Osteocyte (in vitro differentiated cells): ENCODE measurements around the gene CNPY4. TPM values are rescaled to one million over a fixed set of nuclear protein-coding genes. Genes with fewer than 3 reads are reported as not detected.
A peak's percentile ranks its signal among the peaks of the same experiment; 100 is the strongest.

Source experiments
- DNase-seq: peaks from one replicate; pipeline ENCODE4 v3.0.0; 2021; ENCODE audit warnings: mixed read lengths; ENCODE audit not compliant: unreplicated experiment; ENCODE audit errors: extremely low spot score
- H3K27ac Mint-ChIP-seq: one replicate; pipeline ENCODE4 v1.8.0; 2021; ENCODE audit warnings: mild to moderate bottlenecking, mixed read lengths; ENCODE audit not compliant: unreplicated experiment
- H3K27me3 Mint-ChIP-seq: one replicate; pipeline ENCODE4 v1.8.0; 2021; ENCODE audit warnings: mixed read lengths; ENCODE audit not compliant: unreplicated experiment
- H3K36me3 Mint-ChIP-seq: one replicate; pipeline ENCODE4 v1.8.0; 2021; ENCODE audit warnings: mixed read lengths; ENCODE audit not compliant: unreplicated experiment
- H3K4me1 Mint-ChIP-seq: one replicate; pipeline ENCODE4 v1.8.0; 2021; ENCODE audit warnings: mixed read lengths; ENCODE audit not compliant: unreplicated experiment
- H3K4me3 Mint-ChIP-seq: one replicate; pipeline ENCODE4 v1.8.0; 2021; ENCODE audit warnings: mild to moderate bottlenecking, moderate library complexity, mixed read lengths; ENCODE audit not compliant: unreplicated experiment
- H3K9me3 Mint-ChIP-seq: one replicate; pipeline ENCODE4 v1.8.0; 2021; ENCODE audit warnings: mixed read lengths; ENCODE audit not compliant: unreplicated experiment
- total RNA-seq: library from RNA; stranded (reverse); gene quantifications from 2 replicates; pipeline ENCODE4 v1.2.1, GENCODE V29; 2021
- TF ChIP-seq, protein P1 (sequence below): fragments of 200-600 bp; sonication (generic); IDR thresholded peaks from 2 replicates; pipeline ENCODE4 v1.5.0; 2021; ENCODE audit warnings: antibody characterized with exemption, mild to moderate bottlenecking, moderate library complexity

CNPY4 gene
- total RNA-seq, 1 donor from 2014 or later = 33.6 TPM

DNA sequence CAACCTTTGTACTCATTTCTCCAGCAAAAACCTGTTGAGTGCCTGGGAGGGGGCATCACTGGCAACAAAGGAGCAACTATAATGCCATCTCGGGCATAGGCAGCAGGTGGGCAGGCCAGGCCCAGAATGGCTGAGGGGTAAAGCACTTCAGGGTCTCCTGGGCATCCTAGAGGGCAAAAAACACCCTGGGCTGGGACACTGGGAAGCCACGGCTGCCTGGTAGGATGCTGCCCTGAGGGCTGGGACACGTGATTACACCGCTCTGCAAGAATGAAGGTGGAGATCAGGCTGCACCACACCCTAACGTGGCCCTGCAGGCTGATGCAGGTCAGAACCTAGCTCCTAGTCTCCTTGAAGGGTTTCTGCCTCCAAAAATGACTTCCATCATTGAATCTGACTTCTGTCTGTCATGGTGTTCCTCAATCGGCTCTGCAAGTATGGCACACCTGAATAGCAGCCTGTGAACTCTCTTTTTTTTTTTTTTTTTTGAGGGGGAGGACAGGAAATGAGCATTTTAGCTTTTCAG lies 43.6 kb downstream of the CNPY4 start:
- H3K4me1 Mint-ChIP-seq = peaks cover 23% of the 10 kb centered on the region
- H3K27me3 Mint-ChIP-seq = peaks cover 8% of the 10 kb centered on the region
- H3K4me3 Mint-ChIP-seq = no peak overlapping the region
- no peaks in the 10 kb centered on the region for H3K9me3 Mint-ChIP-seq
- TF ChIP-seq, protein P1, sequence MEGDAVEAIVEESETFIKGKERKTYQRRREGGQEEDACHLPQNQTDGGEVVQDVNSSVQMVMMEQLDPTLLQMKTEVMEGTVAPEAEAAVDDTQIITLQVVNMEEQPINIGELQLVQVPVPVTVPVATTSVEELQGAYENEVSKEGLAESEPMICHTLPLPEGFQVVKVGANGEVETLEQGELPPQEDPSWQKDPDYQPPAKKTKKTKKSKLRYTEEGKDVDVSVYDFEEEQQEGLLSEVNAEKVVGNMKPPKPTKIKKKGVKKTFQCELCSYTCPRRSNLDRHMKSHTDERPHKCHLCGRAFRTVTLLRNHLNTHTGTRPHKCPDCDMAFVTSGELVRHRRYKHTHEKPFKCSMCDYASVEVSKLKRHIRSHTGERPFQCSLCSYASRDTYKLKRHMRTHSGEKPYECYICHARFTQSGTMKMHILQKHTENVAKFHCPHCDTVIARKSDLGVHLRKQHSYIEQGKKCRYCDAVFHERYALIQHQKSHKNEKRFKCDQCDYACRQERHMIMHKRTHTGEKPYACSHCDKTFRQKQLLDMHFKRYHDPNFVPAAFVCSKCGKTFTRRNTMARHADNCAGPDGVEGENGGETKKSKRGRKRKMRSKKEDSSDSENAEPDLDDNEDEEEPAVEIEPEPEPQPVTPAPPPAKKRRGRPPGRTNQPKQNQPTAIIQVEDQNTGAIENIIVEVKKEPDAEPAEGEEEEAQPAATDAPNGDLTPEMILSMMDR = no peak
- no peak overlapping the region for H3K27ac Mint-ChIP-seq
- DNase-seq = no peak
- H3K36me3 Mint-ChIP-seq = no peaks in the 10 kb centered on the region

GRCh38 chr7:100163871-100164270 lies 44.4 kb downstream of the CNPY4 start:
- no peak for DNase-seq
- Mint-ChIP-seq H3K27me3 (peaks cover 8% of the 10 kb centered on the region), H3K9me3 (no peaks in the 10 kb centered on the region), H3K4me3 (no peak overlapping the region), H3K27ac (no peak overlapping the region), H3K36me3 (no peaks in the 10 kb centered on the region), H3K4me1 (peaks cover 27% of the 10 kb centered on the region)
- TF ChIP-seq, protein P1 = no peak

GRCh38 chr7:100166317-100166940 lies 47.0 kb downstream of the CNPY4 start:
- no peak for DNase-seq
- H3K4me3 Mint-ChIP-seq = no peak overlapping the region
- TF ChIP-seq, protein P1 = no peak
- H3K9me3 Mint-ChIP-seq = no peaks in the 10 kb centered on the region
- H3K27me3 Mint-ChIP-seq = peaks cover 15% of the 10 kb centered on the region
- peaks cover 2% of the 10 kb centered on the region for H3K36me3 Mint-ChIP-seq
- no peak overlapping the region for H3K27ac Mint-ChIP-seq
- H3K4me1 Mint-ChIP-seq = peaks cover 27% of the 10 kb centered on the region

- Mint-ChIP-seq H3K27ac (no peak overlapping the region), H3K27me3 (peaks cover 15% of the 10 kb centered on the region), H3K4me3 (peak overlapping the region; percentile 74), H3K4me1 (peaks cover 27% of the 10 kb centered on the region), H3K9me3 (no peaks in the 10 kb centered on the region), H3K36me3 (peaks cover 2% of the 10 kb centered on the region)
- TF ChIP-seq, protein P1 = no peak
- no peak for DNase-seq
Measured at GRCh38 chr7:100166970-100167911, 47.8 kb downstream of the CNPY4 start.

DNA sequence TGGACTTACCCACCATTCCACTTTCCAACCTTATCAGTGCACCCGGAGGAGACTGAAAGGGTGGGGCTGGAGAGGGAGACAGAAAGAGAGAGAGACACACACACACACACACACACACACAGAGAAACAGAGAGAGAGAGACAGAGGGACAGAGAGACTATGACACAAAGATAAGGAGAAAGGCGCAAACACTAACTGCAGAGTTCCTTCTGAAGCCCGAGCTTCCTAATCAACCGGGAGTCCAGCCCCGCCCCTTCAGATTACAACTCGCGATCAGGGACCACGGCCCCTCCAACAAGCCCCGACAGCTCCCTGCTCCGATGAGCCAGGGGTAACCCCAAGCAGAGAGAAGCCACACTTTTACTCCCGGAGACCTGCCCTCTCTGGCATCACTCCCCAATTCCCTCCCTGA lies 48.5 kb downstream of the CNPY4 start:
- H3K27me3 Mint-ChIP-seq = peaks cover 15% of the 10 kb centered on the region
- H3K9me3 Mint-ChIP-seq = no peaks in the 10 kb centered on the region
- H3K36me3 Mint-ChIP-seq = peaks cover 2% of the 10 kb centered on the region
- TF ChIP-seq, protein P1 = no peak
- peak overlapping the region; percentile 74 for H3K4me3 Mint-ChIP-seq
- H3K4me1 Mint-ChIP-seq = peaks cover 27% of the 10 kb centered on the region
- DNase-seq = no peak
- H3K27ac Mint-ChIP-seq = peak overlapping the region; percentile 75
